T-helper 2 cell treated with Interferon-gamma antibody and Interleukin-4, amounts not matched to agents 100 ng/mL and 5 ng/mL, for 36 hours (primary cell): Measurements from ENCODE around the gene PIH1D1. TPM values are rescaled to one million over a fixed set of nuclear protein-coding genes. Genes with fewer than 3 reads are reported as not detected.

Experiments used
- intact Hi-C: fragments of 100-400 bp; cut with micrococcal nuclease; formaldehyde crosslinking; loops from one replicate; pipeline ENCODE4 v1.15.1; 2023
- total RNA-seq: library from RNA; stranded (reverse); gene quantifications from 2 replicates; pipeline ENCODE4 v1.2.3, GENCODE V29; 2022

PIH1D1 gene
- total RNA-seq: 146 and 150 TPM in 2 replicates

DNA sequence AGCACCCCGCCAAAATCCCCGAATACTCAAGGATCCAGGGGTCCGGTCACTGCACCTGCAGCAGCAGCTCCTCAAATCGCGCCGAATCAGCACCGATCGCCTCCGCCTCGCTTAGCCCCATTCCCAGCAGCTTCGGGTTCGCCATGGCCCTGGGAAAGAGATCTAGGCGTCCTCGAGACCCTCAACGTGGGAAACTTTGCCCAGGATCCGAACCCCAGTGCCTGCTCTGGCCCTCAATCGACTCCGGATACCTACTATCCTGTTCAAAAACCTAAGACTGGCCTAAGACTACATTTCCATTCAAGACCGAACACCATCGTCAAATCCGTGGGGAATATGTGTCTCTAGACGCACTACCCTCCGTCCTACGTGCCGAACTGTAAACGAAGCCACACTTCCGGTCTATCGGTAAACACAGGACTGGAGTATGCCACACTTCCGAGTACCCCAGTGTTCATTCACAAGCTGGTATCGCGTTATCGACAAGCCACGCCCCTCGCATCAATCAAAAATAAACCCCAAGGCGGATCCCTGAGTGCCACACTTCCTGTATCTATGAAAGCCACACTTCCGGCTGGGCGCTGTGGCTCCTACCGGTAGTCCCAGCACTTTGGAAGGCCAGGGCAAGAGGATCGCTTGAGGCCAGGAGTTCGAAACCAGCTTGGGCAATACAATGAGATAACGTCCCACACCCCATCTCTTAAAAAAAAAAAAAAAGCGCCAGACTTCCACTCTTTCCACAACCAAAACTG lies at the start of gene PIH1D1:
TSS of gene PIH1D1 (minus strand) at position 385 of the 752 bp plus-strand sequence. CDS start at position 145, 240 bp downstream.
- intact Hi-C loops: no loop called here

DNA sequence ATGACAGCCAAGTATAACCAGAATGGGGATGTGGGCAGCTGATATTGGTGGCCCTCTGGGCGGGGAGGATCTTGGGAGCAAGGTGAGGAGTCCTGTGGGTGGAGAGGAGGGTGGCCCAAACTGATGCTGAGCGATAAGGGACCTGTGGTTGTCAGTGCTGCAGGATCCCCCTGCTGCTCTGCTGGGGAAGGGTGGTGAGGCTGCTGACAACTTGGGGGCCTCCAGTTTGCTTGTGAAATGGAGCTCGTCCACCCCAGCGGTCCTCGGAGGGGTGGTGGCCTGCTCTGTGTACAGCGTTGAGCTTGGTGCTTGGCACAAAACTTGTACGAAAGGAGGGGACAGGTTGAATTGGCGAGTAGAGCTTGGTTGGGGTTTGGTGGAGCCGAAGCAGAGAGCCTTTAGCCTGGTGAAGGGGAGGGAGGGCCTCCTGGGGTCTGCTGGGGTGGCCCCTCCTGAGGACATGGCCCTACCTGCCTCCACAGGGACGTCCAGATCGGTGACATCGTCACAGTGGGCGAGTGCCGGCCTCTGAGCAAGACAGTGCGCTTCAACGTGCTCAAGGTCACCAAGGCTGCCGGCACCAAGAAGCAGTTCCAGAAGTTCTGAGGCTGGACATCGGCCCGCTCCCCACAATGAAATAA lies 47.5 kb upstream of the PIH1D1 start:
- intact Hi-C loops: no loop called here

DNA sequence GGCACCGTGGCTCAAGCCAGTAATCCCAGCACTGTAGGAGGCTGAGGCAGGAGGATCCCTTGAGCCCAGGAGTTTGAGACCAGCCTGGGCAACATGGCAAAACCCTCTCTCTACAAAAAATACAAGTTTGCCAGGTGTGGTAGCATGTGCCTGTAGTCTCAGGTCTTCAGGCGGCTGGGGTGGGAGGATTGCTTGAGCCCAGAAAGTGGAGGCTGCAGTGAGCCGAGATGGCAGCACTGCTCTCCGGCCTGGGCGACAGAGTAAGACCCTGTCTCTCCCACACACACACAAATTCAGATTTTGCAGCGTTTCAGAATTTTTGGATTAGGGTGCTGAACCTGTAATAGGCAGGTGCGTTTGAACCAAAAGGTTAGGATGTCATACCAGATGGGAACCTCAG lies 46.9 kb upstream of the PIH1D1 start:
- intact Hi-C loops: no loop called here

DNA sequence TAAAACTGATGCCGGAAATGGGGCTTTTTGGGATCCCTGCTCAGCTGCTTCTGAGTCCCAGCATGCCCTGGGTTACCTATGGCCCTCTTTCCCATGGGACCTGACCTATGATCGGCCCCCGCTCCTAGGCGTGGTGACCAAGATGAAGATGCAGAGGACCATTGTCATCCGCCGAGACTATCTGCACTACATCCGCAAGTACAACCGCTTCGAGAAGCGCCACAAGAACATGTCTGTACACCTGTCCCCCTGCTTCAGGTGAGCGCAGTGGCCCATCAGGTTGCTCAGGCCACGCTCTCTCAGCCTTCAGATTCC lies 46.1 kb upstream of the PIH1D1 start:
- intact Hi-C loops: loop anchor here (2.0 kb wide), 2 partner anchors 179 to 379 kb away; partner anchors contain the start of genes AKT1S1, PRMT1 and TBC1D17

DNA sequence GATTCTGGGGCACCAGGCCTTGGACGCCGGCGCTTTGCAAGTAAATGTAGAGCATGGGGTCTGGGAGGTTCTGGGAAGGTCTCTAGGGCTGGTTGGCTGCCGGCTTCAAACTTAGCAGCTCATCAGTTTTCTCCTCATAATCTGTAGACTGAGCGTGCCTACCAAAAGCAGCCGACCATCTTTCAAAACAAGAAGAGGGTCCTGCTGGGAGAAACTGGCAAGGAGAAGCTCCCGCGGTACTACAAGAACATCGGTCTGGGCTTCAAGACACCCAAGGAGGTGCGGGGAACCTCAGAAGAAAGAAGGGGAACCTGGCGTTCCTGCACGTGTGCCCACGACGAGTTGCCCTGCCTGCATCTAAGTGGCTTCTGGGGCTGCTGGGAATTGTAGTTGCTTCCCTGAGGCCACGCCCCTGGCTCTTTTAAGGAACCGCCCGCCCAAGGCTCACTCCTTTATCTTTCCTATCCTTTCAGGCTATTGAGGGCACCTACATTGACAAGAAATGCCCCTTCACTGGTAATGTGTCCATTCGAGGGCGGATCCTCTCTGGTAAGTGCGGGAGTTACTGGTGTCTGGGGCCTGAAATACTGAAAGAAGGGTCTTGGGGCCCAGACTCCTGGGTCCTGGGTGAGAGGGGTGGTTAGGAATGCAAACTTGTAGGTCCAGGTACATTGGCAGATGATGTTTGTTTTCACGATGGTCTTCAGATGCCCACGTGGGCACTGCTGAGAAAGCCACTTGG lies 45.6 kb upstream of the PIH1D1 start:
- intact Hi-C loops: loop anchor here (2.0 kb wide), 2 partner anchors 180 to 380 kb away; partner anchors contain the start of genes AKT1S1, PRMT1 and TBC1D17

DNA sequence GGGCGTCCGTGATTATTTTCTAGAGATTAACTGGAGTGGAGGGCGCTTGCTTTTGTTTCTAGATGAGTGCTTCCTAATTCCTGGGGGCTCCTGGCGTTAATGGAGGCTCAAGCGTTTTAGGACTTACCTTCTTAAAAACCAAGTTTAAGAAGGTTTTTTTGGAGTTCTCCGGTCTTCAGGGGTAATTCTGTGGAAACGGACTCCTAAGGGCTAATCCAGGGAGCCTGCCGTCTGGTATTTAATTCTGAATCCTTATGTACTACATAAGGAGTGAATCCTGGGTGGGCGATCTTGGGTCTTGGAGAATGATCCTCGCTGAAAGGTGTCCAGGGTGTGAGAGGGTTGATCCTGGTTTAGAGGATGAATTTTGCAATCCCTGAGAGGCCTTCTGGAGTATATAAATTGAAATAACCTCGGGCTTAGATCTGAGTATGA lies 45.0 kb upstream of the PIH1D1 start:
- intact Hi-C loops: loop anchor here (1.0 to 2.0 kb wide), 5 partner anchors 9 to 380 kb away; partner anchors contain the start of genes AKT1S1, ALDH16A1, MED25 and PRMT1

DNA sequence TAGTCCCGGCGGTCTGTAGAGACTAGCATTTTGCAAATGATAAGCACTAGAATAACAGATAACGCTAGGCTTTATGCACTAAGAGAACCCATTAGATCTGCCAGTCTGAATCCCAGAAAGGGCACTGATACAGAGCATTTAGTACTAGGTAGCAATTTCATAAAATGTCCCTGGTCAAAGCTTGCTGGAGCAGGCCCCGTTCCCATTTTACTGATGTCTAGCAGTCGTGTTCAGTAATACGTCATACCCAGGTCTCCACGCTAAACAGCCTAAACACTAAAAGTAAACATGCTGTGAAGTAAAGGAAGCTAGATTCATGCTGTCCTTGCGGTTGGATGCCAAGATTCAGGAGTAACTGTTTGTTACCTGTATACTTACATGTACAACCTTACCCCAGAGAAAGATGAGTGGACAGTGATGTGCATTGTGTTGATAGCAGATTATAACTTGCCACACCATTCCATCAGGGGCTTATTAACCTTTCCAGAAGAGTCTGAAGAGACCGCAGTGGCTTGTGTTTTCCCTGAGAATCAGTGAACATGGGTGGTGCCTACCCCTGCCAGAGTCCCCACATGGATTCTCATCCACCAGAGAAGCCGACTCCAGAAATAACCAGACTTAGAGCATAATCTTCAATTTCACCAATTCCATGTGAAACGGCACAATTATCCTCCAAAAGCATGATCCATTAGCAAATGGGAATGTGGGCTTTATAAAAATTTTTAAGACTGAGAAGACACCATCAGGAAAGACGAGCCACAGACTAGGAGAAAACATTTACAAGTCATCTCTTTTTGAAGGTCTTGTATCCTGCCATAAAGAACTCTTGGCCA lies 41.2 kb upstream of the PIH1D1 start:
- intact Hi-C loops: no loop called here

DNA sequence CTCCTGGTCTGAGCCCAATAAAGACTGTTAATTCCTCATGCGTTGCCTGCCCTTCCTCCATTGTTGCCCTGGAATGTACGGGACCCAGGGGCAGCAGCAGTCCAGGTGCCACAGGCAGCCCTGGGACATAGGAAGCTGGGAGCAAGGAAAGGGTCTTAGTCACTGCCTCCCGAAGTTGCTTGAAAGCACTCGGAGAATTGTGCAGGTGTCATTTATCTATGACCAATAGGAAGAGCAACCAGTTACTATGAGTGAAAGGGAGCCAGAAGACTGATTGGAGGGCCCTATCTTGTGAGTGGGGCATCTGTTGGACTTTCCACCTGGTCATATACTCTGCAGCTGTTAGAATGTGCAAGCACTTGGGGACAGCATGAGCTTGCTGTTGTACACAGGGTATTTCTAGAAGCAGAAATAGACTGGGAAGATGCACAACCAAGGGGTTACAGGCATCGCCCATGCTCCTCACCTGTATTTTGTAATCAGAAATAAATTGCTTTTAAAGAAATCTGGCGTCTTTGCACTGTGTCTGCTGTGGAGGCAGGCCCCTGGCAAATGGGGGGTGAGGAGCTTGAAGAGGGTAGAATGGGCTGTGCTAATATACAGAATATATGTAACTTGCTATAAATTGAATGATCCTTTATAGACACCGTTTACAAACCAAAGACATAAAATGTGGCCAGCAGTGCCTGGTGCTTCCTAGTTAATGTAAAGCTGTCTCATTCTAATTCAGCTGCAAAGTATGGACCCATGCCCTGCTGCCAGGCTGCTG lies 40.4 kb upstream of the PIH1D1 start:
- intact Hi-C loops: no loop called here

DNA sequence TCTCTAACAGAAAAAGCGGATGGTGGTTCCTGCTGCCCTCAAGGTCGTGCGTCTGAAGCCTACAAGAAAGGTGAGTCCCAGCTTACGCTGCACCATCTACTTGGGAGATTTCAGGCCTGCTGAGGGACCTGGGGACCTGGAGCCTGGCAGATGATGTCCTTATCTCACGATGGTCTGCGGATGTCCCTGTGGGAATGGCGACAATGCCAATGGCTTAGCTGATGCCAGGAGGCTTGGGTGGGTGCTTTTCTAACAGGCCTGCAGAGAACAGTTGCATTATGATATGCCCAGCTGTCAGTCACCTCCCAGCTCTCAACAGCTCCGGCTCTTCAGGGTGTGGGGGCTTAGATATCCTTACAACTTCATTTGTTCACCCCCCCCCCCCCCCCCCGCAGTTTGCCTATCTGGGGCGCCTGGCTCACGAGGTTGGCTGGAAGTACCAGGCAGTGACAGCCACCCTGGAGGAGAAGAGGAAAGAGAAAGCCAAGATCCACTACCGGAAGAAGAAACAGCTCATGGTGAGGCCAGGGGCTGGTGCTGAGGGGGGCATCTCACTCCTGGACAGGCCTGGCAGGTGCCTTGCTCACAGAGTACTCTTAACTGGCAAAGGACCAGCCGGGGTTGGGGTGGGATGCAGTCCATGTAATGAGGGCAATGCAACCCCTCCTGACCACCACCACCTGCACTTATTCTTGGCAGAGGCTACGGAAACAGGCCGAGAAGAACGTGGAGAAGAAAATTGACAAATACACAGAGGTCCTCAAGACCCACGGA lies 39.6 kb upstream of the PIH1D1 start:
- intact Hi-C loops: no loop called here

DNA sequence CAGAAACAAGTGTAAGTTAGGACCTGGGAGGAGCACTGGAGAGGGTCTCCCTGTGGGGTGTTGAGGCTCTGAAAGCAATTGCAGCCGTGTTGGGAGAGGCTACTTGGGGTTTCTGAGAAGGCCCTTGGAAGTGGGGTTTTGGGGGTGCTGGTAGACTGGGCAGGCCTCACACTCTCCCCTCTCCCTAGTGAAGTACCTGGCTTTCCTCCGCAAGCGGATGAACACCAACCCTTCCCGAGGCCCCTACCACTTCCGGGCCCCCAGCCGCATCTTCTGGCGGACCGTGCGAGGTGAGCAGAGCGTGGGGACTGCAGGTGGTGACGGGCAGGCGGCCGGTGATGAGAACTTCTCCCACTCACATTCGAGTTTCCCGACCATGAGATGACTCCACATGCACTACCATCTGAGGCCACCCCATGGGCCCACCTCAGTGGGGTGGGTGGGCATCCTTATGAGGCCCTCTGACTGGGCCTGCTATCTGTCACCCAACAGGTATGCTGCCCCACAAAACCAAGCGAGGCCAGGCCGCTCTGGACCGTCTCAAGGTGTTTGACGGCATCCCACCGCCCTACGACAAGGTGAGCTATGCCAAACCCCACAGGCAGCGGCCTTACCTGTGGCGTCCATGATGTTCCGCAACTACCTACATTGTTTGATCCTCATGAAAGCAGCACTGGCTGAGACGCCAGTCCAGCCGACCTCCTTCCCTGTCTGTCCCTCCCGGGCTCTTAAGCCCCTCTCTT lies 38.8 kb upstream of the PIH1D1 start:
- intact Hi-C loops: no loop called here

DNA sequence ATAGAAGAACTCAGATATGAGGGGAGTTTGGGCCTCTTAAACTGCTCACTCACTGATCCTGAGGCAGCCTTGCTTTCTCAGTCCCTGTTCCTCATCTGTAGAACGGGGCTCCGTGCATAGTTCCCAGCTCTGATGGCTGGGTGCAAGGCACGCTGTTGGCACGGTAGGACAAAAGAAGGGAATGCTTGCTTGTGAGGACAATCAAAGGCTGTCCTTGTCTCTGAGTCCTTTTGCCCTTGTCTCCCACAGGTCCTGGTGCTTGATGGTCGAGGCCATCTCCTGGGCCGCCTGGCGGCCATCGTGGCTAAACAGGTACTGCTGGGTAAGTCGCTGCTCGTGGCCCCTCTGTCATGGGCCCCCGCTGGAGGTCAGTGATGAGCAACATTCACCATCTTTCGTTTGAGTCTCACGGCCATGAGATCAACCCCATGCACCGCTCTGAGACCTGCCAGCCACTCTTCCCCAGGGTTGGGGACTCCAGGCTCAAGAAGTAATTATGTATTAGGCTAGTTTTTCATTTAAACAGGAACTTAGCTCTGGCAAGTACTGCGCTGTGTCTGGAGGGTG lies 38.1 kb upstream of the PIH1D1 start:
- intact Hi-C loops: no loop called here

DNA sequence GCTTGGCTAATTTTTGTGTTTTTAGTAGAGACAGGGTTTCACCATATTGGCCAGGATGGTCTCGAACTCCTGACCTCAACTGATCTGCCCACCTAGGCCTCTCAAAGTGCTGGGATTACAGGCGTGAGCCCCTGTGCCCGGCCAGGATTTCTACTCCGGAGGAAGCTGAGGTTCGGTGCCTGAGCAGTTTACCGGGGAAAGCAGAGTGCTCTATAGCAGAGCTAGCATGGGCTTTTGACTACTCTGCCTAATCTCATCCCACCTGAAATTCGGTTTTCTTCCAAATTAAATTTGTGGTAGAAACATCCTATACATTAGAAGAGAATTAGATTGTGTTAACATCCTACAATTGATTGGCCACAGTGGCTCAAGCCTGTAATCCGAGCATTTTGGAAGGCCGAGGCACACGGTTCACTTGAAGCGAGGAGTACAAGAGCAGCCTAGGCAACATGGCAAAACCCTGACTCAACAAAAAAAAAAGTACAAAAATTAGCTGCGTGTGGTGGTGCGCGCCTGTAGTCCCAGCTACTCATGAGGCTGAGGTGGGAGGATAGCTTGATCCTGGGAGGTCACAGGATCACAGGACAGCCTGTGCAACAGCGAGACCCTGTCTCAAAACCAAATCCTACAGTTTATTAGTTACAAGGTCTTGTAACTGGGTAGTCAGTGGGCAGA lies 37.4 kb upstream of the PIH1D1 start:
- intact Hi-C loops: no loop called here

DNA sequence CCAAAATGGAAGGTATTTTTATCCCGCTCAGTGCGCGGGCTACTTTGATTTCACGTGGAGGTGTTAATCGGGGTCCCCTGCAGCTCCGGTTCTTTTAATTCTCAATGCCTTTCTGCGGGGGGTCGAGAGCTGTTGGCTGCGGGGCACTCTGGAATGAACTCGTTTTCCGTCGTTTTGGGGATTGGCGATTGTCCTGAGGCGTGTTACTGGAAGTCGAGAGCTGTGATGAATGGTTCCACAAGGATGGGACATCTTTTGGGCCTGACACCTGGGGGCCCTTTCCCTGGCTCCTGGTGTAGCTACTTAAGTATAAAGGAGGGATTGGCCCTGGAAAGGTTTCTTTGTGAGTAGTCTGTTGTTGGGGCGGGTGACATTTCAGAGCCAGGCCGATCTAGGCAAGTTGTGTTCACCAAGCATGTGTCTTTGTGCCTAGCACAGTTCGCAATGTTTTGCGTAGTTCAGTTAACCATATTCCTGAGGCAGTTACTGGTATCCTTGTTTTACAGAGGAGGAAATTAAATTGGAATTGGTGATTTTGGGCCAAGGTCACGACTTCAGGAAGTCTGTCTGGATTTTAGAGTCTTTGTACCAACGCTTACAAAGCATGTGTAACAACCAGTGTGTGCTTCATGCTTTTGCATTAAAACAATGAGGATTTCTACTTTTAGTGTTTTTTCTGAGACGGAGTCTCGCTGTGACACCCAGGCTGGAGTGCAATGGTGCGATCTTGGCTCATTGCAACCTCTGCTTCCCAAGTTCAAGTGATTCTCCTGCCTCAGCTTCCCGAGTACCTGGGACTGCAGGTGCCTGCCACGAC lies 36.6 kb upstream of the PIH1D1 start:
- intact Hi-C loops: no loop called here

DNA sequence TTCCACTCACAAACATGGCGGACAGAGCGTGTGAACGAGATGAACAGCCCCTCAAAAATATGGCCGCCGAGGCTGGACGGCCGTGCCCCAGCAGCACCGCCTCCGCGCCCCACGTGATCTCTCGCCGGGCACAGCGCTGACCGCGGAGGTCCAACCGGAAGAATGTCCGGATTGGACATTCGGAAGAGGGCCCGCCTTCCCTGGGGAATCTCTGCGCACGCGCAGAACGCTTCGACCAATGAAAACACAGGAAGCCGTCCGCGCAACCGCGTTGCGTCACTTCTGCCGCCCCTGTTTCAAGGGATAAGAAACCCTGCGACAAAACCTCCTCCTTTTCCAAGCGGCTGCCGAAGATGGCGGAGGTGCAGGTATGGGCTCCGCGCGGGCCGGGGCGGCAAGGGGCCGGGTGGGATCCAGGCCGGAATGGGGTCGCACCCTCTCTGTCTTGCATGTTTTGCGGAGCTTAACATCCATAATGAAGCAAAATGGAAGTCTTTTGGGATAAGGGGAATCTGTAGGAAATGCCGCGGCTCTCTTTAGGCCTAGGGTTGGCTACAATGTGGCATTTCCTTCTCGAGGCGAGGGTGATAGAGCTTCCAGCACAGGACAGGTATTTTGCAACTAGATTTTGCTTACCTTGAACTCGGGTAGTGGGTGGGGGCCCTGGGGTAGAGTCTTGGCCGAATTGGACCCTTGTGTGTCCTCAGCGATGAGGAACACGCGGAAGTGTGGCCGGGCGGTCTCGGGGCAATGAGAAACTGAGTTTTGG lies 35.8 kb upstream of the PIH1D1 start, which contains the start of gene RPL13A:
TSS of gene RPL13A (plus strand) at position 332 of the 769 bp plus-strand sequence. CDS start at position 354, 22 bp downstream.
- intact Hi-C loops: loop anchor here (1.0 kb wide), 3 partner anchors 9 to 34 kb away; partner anchors contain the start of genes ALDH16A1, FLT3LG and RPS11

DNA sequence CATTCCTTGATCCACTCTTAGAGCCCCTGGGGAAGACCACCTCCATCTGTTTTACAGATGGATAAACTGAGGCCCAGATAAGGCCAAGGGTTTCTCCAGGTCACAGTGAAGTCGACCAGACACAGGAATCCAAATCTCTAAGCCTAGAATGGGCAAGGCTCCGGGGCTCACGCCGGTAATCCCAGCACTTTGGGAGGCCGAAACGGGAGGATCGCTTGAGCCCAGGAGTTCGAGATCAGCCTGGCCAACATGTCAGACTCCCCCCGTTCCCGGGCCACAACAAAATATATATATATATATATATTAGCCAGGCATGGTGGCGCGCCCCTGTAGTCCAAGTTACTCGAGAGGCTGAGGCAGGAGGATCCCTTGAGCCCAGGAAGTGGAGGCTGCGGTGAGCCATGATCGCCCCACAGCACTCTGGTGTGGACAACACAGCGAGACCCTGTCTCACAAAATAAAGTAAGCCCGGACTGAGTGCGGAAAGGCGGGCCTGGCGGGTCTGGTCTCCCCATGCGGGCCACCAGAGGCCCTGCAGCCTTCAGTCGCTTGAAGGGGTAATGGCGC lies 35.2 kb upstream of the PIH1D1 start:
- intact Hi-C loops: loop anchor here (1.0 kb wide), 3 partner anchors 10 to 33 kb away; partner anchors contain the start of genes ALDH16A1, FLT3LG and RPS11

DNA sequence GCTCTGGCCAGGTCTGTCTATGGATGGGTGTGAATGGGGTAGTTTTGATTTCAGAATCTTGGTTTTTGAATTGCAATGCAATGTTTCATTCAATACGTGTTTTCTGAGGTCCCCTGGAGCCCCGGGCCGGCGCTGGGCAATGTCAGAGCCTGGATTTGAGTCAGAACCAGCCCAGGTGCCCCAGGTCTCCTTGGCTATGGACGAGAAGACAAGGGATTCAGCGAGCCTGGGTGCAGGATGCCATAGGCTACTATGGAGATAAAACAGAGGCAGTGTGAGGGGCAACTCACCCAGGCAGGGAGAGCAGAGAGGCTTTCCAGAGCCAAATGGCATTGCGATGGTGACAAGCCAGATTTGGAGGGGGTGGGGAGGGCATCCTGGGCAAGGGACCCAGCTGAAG lies 34.6 kb upstream of the PIH1D1 start:
- intact Hi-C loops: no loop called here
